Measurements from ENCODE around the gene ZBTB37. TPM values are rescaled to one million over a fixed set of nuclear protein-coding genes. Genes with fewer than 3 reads are reported as not detected.

ZBTB37 gene, protein sequence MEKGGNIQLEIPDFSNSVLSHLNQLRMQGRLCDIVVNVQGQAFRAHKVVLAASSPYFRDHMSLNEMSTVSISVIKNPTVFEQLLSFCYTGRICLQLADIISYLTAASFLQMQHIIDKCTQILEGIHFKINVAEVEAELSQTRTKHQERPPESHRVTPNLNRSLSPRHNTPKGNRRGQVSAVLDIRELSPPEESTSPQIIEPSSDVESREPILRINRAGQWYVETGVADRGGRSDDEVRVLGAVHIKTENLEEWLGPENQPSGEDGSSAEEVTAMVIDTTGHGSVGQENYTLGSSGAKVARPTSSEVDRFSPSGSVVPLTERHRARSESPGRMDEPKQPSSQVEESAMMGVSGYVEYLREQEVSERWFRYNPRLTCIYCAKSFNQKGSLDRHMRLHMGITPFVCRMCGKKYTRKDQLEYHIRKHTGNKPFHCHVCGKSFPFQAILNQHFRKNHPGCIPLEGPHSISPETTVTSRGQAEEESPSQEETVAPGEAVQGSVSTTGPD
- total RNA-seq (10 to 100 TPM; 21.2 to 28.7 TPM), polyA plus RNA-seq (ENCODE audit: insufficient read depth, low read depth, low replicate concordance) (22.6 TPM)
- long read RNA-seq, donor 1, full-length matches to known transcripts, result 1 of 1 reads
- long read RNA-seq, donor 1, partial matches to known transcripts, result 0 of 1 reads
- long read RNA-seq, donor 1, other reads (novel, unspliced or antisense), result 0 of 1 reads
- long read RNA-seq, donor 2, result 0 reads

DNA sequence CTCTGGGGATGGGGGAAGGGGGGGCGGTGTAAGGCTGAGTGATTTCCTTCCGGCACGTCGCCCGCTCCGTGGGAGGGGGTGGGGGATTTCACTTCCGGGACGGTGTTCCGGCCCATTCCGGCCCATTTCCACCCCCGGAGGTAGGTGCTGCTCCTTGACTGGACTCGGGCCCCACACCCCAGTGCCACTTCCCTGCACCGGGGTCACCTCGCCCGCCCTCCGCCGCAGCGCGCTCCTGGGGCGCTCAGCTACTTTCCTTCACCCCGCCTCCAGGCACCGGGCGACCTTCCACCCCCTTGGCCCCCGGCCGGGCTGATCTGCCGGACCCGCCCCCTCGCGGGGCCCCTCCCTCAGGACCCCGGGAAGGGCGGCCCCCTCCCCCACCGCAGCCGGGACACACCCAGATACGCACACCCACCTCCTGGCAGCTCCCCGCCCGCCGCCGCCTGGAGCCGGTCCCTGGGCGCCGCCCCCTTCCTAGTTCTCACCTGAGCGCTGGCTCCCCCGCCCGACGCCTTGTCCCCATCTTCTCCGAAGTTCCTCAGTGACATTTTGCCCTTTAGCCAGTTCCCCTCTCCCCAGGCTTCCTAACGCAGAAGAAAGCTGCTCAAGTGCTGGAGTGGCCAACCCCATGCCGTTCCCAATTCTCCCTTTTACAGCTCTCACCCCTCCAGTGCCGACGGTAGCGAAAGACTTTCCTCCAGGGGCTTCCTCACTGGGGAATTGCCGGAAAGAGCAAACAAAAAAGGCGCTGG, at the start of gene ZBTB37:
Gene ZBTB37 (plus strand): TSS at position 115 of the 755 bp plus-strand sequence. CDS start 1,846 bp downstream, outside the sequence.
- peaks cover 33% of the 10 kb centered on the region for H3K4me1 ChIP-seq

DNA sequence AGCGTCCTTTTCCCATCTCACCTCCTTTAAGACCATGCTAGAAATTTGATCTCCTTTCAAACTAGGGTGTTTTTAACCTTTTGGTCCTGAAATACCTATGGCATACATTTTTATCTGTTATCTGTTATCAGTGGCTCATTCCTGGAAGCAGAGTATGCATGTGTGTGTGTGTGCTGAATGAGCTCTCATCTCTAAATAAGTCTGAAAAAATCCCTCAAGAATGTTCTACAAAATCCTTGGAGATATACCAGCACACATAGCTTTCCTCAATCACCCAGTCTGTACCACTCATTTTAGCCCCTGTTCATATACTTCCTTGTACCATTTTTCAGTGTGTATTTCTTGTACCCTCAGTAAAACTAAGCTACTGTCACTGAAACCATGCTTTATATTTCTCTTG, 49.7 kb upstream of the ZBTB37 start:
- H3K9me3 ChIP-seq, result no peaks in the 10 kb centered on the region
- peaks cover 2% of the 10 kb centered on the region for H3K4me1 ChIP-seq
- H3K4me3 ChIP-seq, result no peak overlapping the region
- H3K36me3 ChIP-seq (ENCODE audit: low read depth, missing control alignments), result no peaks in the 10 kb centered on the region
- no peak for DNase-seq
- 81 to 92% methylated on average over 1 of the region's 1 CpG for WGBS, 2 donors
- no peak overlapping the region for H3K27ac ChIP-seq
- H3K27me3 ChIP-seq, result no peaks in the 10 kb centered on the region
- intact Hi-C loops (cut with DNase I; ENCODE audit: low total_unique reads), result no loop called here
- TF ChIP-seq, protein P1, sequence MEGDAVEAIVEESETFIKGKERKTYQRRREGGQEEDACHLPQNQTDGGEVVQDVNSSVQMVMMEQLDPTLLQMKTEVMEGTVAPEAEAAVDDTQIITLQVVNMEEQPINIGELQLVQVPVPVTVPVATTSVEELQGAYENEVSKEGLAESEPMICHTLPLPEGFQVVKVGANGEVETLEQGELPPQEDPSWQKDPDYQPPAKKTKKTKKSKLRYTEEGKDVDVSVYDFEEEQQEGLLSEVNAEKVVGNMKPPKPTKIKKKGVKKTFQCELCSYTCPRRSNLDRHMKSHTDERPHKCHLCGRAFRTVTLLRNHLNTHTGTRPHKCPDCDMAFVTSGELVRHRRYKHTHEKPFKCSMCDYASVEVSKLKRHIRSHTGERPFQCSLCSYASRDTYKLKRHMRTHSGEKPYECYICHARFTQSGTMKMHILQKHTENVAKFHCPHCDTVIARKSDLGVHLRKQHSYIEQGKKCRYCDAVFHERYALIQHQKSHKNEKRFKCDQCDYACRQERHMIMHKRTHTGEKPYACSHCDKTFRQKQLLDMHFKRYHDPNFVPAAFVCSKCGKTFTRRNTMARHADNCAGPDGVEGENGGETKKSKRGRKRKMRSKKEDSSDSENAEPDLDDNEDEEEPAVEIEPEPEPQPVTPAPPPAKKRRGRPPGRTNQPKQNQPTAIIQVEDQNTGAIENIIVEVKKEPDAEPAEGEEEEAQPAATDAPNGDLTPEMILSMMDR (IDR thresholded peaks at IDR 0.05), result no peak
- TF ChIP-seq POLR2A (IDR thresholded peaks at IDR 0.05), result no peak

More for the DNA sequence above, at the start of gene ZBTB37:
- no peaks in the 10 kb centered on the region for H3K27me3 ChIP-seq
- WGBS, 2 donors, result 0 to 1% methylated on average over 27 to 51 of the region's 53 CpGs
- intact Hi-C loops (cut with DNase I; ENCODE audit: low total_unique reads), result no loop called here
- peak; percentile 87 for DNase-seq
- no peaks in the 10 kb centered on the region for H3K36me3 ChIP-seq (ENCODE audit: low read depth, missing control alignments)
- peak within 1 kb of the TSS; percentile 92 to 95 for H3K27ac ChIP-seq
- no peak for TF ChIP-seq POLR2A (IDR thresholded peaks at IDR 0.05)
- TF ChIP-seq, protein P1 (IDR thresholded peaks at IDR 0.05), result no peak
- H3K4me3 ChIP-seq, result peak within 1 kb of the TSS; percentile 78 to 88
- no peaks in the 10 kb centered on the region for H3K9me3 ChIP-seq

DNA sequence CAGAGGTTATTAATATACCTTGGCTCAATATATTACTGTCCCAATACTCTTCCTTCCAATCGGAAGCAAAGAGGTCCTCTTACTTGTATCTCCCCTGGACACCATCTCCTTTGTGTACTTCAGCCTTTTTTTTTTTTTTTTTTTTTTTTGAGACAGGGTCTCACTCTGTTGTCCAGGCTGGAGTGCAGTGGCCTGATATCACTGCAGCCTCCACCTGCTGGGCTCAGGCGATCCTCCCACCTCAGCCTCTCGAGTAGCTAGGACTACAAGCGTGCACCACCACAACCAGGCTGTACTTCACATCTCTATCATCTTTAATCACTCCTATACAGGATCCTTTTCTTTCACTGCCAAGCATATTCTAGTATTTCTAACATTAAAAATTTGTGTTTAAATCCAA, 46.5 kb upstream of the ZBTB37 start:
- H3K4me1 ChIP-seq, result peaks cover 4% of the 10 kb centered on the region
- intact Hi-C loops (cut with DNase I; ENCODE audit: low total_unique reads), result loop anchor here (10.0 kb wide), 1 partner anchor 397 kb away; no protein-coding TSS in a partner anchor
- H3K27ac ChIP-seq, result no peak overlapping the region
- no peaks in the 10 kb centered on the region for H3K27me3 ChIP-seq
- WGBS, 2 donors, result 91 to 93% methylated on average over 4 of the region's 4 CpGs
- H3K9me3 ChIP-seq, result no peaks in the 10 kb centered on the region
- H3K36me3 ChIP-seq (ENCODE audit: low read depth, missing control alignments), result no peaks in the 10 kb centered on the region
- TF ChIP-seq, protein P1 (IDR thresholded peaks at IDR 0.05), result no peak
- no peak for TF ChIP-seq POLR2A (IDR thresholded peaks at IDR 0.05)
- no peak overlapping the region for H3K4me3 ChIP-seq
- no peak for DNase-seq

DNA sequence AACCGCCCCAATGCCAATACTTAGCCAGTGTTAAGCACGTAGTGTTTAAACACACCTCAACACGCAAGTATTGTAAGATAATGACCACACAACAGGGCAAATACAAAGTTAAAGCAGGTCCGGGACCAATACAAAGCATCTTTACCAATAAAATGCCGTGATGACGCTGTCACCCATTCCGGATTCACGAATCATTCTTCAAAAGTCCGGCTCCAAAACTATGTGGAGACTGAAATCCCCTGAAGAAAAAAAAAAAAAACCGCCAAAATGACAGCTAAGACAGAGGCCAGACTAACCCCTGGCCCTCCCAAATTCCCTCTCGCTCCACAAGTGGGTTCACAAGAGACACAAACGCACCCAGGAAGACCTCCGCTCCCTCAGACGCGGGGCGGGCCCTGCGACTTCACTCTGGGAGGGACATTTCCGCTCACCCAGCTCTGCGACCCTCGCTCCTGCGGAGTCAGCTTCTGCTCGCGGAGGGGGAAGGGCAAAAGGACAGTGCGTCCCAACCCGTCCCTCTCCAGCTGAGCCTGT, 44.3 kb upstream of the ZBTB37 start:
- peak overlapping the region; percentile 68 to 78 for H3K4me3 ChIP-seq
- H3K4me1 ChIP-seq, result peaks cover 4% of the 10 kb centered on the region
- no peaks in the 10 kb centered on the region for H3K9me3 ChIP-seq
- H3K27ac ChIP-seq, result peak overlapping the region; percentile 85 to 94
- no peaks in the 10 kb centered on the region for H3K27me3 ChIP-seq
- no peaks in the 10 kb centered on the region for H3K36me3 ChIP-seq (ENCODE audit: low read depth, missing control alignments)
- intact Hi-C loops (cut with DNase I; ENCODE audit: low total_unique reads), result loop anchor here (10.0 kb wide), 1 partner anchor 399 kb away; no protein-coding TSS in a partner anchor
- no peak for DNase-seq
- TF ChIP-seq POLR2A (IDR thresholded peaks at IDR 0.05), result no peak
- TF ChIP-seq, protein P1 (IDR thresholded peaks at IDR 0.05), result no peak
- WGBS, 2 donors, result 1% methylated on average over 22 to 25 of the region's 25 CpGs

All from testis (tissue), 5 donors.